Endothelial cell of hepatic sinusoid (primary cell): ENCODE results near the gene BAZ1B.
"Not testable (repeated sequence)": the region's sequence is repeated elsewhere in the genome, so short reads cannot be mapped to it uniquely, and the experiment has no call there.

Experiments used
- in situ Hi-C: cut with HindIII; loops from 2 replicates; pipeline ENCODE4 v1.10.0; 2017; ENCODE audit warnings: low sequenced_read_pairs

BAZ1B gene

DNA sequence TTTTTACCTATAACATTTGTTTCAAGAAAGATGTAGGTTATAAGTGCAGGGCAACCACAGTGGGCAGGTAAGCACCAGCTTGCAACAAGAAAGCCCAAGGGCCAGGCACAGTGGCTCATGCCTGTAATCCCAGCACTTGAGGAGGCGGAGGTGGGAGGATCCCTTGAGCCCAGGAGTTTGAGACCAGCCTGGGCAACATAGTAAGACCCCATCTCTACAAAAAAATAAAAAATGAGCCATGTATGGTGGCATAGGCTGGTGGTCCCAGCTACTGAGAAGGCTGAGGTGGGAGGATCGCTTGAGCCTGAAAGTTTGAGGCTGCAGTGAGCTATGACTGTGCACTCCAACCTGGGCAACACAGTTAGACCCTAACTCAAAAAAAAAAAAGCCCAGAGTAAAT, 22.6 kb upstream of the BAZ1B start:
- in situ Hi-C loops: no loop called here

DNA sequence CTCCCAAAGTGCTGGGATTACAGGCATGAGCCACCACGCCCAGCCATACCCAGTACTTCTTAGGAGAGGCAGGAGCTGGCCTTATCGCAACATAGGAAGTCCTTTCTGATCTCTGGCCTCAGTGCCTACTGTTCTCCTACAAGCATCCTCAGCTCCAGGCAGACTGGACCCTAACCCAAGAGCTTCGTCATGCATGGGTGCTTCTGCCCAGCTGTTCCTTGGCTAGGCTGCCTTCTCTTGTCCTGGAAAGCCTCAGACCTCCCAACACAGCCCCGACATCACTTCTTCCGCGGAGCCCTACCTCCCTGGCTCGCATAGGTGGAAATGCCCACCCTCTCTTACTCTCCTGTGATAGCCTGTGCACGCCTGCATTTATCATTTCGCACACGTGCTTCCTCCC, 19.6 kb upstream of the BAZ1B start:
- in situ Hi-C loops: no loop called here

DNA sequence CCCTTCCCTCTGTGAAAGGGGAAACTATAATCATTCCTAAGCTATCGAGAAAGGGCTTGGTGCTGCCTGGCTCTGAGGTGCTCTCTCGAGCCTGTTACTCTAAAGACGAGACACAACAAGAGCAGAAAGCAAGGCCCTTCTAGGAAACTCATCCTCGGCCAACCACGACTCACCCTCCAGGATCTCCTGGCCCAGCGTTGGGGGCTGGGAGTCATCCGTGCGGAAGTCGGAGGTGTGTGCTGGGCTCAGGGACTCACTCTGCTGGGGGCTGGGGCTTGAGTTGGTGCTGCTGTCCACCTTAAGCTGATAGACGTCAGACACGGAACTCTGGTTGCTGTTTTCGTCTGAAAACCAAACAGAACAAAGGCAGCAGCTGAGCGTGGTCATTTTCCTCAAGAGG, 17.6 kb upstream of the BAZ1B start:
- in situ Hi-C loops: no loop called here

DNA sequence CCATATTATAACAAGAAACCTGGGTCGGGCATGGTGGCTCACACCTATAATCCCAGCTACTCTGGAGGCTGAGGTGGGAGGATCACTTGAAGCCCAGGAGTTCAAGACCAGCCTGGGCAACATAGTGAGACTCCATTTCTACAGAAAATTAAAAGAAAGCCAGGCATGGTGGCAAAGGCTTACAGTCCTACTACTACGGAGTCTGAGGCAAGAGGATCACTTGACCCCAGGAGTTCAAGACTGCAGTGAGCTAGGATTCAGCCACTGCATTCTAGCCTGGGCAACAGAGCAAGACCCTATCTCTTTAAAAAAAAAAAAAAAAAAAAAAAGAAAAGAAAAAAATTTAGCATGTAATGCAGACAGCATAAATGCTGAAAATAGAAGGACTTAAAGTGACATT, 16.4 kb upstream of the BAZ1B start:
- in situ Hi-C loops: not testable (repeated sequence)

DNA sequence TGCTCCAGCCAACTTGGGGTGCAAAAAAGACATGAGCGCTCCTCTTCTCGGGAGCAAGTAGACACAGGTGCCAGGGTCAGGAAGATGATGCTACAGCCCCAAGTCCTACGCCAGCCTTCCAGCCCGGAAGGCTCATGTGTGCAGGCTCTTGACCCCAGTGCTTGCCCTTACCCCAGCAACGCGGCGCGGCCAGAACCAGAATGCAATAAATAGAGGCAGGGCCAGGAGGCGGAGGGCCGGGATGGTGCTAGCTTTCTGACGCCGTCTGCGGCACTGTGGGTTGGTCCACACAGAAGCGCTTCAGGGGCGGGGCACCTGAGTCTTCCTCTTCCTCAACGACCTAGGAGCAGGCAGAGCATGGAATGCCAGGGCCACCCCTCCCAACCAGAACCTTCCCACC, 15.0 kb upstream of the BAZ1B start:
- in situ Hi-C loops: no loop called here

DNA sequence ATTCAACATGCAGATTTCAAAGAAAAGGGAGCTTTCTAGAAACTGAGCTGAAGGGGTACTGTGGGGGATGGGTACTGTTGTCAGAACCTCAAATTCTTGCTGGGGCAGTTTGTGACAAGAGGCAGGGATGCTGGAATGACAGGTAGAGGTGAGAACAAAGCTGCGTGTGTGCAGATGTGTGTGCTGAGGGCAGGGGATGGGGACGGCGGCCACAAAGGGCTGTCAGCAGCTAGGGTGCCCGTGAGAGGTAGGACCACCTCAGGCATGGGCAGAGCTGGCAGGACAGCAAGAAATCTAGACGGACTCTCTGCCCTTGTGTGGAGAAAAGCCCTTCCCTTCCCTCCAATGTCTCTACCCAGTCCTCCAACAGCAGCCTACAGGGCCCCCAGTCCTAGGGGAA, 14.4 kb upstream of the BAZ1B start:
- in situ Hi-C loops: no loop called here

DNA sequence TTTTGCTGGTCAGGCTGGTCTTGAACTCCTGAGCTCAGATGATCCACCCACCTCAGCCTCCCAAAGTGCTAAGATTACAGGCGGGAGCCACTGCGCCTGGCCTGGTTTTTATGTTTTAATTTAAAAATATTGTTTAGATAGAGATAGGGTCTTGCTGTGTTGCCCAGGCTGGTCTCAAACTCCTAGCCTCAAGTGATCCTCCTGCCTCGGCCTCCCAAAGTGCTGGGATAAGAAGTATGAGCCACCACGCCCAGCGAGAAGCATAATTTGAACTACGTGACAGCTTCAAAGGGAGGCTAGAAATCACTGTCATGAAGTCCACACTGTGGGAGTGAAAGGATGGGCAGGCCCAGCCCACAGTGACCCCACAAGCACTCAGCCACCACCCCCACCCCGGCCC, 13.8 kb upstream of the BAZ1B start:
- in situ Hi-C loops: not testable (repeated sequence)

DNA sequence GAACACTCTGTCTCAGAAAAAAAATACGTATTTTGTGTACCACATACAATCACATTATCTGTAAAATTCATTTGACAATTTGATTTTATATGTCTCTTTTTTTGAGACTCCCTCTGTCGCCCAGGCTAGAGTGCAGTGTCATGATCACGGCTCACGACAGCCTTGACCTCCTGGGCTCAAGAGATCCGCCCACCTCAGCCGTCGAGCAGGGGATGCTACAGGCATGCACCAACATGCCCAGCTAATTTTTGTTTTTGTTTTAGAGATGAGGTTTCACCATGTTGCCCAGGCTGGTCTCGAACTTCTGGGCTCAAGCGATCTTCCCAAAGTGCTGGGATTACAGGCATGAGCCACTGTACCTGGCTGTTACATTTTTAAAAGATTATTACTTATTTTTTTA, 11.6 kb upstream of the BAZ1B start:
- in situ Hi-C loops: no loop called here

DNA sequence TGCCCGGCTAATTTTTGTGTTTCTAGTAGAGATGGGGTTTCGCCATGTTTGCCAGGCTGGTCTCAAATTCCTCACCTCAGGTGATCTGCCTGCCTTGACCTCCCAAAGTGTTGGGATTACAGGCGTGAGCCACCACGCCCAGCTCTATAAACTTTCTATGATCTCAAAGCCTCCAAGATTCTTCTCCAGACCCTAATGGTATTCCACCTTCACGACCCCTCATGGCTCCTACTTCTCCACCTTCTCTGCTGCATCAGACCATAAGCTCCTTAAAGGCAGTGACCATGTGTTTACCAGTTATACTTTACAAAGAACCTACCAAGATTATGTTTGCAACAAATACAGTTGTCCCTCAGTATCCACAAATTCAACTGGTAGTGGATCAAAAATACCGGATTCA, 10.1 kb upstream of the BAZ1B start:
- in situ Hi-C loops: no loop called here

DNA sequence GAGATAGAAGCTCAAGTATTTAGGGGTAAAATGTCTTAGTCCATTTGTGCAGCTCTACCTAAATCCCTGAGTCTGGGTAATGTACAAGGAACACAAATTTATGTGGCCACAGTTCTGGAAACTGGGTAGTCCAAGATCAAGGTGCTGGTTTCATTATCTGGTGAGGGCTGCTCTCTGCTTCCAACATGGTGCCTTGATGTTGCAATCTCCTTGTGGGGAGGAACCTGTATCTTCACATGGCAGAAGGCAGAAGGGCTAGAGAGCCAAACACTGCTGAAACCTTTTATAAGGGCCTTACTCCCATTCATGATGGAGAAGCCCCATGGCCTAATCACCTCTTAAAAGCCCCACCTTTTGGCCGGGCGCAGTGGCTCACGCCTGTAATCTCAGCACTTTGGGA, 8.7 kb upstream of the BAZ1B start:
- in situ Hi-C loops: no loop called here

DNA sequence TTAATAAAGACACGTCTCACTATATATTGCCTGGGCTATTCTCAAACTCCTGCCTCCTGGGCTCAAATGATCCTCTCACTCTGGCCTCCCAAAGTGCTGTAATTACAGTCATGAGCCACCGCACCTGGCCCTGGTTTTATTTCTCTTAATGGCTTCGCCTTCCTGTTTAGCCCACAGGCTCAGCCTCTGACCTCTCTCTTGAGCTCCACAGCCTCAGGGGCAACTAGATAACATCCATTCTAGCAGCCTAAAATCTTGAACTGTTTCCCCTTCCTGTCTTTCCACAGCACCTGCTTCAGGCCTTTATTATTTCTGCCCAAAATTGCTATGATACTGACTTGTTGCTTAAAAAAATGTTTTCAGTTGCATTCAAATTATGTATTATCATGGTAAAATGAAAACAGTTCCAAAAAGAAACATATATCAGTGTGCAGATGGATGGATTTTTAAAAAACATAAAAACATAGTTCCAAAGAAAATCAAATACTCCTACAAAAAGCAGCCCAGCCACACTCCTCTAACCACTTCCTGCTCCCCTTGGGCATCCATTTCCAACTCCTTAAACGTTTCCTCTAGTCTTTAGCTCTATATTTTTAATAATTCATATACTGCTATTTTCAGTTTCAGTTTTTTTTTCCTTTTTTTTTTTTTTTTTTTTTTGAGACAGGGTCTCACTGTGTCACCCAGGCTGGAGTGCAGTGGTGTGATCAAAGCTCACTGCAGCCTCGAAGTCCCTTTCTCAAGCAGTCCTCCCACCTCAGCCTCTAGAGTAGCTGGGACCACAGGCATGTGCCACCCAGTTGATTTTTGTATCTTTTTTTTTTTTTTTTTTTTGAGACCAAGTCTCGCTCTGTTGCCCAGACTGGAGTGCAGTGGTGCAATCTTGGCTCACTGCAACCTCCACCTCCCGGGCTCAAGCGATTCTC, 5.1 kb upstream of the BAZ1B start:
- in situ Hi-C loops: no loop called here

DNA sequence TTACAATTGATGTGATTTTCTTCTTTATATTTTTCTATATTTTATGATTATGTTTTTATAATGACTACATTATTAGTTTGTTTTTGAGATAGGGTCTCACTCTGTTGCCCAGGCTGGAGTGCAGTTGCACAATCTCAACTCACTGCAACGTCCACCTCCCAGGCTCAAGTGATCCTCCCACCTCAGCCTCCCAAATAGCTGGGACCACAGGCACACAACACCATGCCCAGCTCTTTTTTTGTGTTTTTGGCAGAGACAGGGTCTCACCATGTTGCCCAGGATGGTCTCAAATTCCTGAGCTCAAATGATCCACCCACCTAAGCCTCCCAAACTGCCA, 4.0 kb upstream of the BAZ1B start:
- in situ Hi-C loops: not testable (repeated sequence)

DNA sequence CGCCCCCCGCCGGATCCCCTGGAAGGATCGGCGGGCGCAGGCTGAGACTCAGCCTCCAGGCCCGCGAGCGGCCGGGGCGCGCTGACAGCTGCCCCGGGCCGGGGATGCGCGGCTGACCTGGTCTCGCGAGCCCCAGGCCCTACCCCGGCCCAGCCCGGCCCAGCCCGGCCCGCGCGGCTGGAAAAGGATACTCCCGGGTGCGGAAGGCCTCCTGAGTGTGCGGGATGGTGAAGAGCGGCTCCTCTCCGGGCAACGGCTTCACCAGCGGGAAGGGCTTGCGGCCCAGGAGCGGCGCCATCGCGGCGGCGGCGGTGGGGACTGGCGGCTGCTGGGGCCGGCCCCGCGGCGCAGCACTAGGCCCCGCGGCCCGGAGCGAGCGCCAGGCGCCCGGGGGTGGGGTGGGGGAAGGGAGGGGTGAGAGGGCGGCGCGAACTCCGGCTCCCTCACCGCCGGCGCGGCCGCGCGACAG, 423 bp downstream of the BAZ1B start:
- in situ Hi-C loops: loop anchor here (5.0 kb wide), 2 partner anchors 81 to 179 kb away; no protein-coding TSS in a partner anchor

DNA sequence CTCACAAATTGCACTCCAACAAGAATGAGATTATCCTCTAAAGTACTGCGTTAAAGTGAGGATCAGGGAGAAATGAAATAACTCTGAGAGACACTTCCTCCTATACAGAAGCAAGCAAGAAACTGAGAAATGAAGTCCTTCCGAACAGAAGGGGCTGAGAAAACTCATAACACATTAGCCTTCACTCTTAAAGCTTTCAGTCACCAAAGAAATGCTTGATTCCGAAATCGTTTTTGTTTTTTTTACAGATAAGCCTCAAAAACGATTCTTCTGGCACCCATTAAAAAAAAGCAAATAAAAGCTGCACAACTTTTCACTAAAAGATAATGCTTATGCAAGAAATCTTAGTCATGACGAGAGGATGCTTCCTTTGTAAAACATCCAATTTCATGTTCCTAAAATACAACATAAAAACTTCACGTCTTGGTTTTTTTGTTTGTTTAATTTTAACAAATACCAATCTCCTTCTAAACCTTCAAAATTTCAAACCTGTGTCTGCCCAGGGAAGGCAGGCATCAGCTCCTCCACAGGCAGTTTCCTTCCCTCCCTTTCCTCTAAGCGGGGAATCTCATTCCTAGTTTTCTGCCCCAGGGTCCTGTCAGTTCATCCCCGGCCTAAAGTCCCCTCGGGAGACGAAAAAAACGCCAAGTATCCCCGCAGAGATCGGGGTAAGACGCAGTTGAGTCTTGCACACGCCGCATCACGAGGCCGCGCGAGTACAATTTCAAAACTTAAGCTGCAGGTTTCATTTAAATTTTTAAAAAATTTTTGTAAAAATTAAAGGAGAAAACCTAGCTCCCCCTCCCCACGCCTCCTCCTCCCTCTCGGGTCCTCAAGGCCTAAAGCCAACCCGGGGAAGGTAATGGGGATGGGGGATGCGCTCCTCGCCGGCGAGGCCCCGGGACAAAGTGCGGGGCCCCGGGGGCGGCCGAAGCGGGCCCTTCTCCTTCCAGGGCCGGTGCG, 1.1 kb downstream of the BAZ1B start:
- in situ Hi-C loops: loop anchor here (5.0 kb wide), 2 partner anchors 81 to 179 kb away; no protein-coding TSS in a partner anchor

DNA sequence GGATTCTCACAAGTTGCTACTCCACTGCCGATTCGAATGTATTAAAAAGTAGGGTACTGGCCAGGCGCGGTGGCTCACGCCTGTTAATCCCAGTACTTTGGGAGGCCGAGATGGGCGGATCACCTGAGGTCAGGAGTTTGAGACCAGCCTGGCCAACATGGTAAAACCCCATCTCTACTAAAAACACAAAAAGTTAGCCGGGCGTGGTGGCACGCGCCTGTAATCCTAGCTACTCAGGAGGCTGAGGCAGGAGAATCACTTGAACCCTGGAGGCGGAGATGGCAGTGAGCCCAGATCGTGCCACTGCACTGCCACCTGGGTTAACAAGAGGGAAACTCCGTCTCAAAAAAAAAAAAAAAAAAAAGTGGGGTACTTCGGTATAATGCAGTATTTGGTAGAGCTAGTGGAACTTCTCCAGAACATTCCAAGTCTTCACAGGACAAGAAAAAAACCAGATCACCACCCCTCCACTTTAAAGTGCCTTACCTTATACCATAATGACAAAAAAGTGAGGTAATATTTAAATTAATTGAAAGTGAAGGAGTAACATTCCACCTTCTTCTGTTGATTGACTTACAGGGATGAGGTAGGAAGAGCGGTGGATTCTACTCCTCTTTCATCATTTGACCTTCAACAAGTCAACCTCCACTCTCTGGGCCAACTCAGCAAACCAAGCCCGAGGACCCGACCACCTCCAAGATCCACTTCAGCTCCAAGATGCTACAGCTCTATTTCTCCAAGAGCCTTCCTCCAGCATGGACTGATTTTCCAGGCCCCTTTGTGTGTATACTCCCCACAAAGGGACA, 2.0 kb downstream of the BAZ1B start:
- in situ Hi-C loops: loop anchor here (5.0 kb wide), 4 partner anchors 48 to 178 kb away; no protein-coding TSS in a partner anchor

DNA sequence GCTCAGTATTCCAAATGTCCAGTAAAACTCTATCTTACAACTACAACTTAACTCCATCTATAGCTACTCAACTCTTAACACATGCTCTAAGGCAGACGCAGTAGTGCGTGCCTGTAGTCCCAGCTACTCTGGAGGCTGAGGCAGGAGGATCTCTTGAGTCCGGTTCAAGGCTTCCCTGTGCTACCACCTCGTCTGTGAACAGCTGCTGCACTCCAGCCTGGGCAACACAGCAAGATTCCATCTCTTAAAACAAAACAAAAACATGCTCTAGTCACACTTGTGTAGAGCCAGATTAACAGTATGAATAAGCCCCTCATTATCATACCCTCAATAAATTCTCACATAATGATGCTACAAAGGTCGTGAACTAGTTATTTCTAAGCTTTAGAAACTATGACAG, 3.6 kb downstream of the BAZ1B start:
- in situ Hi-C loops: loop anchor here (5.0 kb wide), 2 partner anchors 46 to 76 kb away; no protein-coding TSS in a partner anchor

DNA sequence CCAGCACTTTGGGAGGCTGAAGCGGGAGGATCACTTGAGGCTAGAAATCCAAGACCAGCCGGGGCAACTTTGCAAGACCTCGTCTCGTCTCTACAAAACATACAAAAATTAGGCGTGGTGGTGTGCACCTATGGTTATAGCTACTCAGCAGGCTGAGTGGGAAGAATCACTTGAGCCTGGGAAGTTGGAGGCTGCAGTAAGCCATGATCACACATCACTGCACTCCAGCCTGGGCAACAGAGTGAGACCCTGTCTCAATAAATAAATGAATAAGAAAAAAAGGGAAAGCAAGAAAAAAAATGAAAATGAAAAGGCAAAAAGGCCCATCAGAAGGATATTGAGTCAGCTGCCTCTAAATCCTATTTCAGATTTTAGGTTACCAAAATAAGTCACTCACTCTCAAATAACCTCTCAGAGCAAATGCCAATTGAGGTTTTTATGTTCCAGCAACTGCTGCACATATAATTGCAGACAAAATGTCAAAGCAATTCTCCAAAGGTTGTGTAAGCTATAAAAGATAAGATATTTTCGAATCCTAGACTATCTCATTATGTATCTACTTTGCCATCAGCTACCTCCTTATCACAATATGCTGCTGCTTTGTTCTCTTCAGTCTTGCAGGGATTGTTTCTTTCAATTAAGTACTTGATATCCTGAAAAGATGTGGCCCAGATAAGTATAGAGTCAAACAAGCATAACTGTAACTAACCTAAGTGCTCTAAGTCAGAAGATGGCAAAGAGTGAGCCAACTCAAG, 4.7 kb downstream of the BAZ1B start:
- in situ Hi-C loops: loop anchor here (5.0 kb wide), 2 partner anchors 45 to 75 kb away; no protein-coding TSS in a partner anchor

DNA sequence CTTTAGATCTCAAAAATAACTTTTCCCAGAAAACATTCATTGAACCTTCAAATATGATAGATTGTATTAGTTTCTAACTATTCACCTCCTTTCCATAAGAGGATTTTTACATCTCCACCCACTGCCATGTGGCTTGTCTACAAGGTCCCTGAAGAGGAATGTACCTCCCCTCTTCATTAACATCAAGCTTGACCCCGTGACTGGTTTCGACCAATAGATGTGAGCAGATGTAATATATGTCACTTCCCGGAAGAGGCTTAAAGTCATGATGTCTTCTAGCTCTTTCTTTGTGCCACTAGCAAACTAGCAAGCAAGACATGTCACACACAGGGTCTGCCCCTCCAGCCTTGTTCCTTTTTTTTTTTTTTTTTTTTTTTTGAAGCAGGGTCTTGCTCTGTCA, 6.9 kb downstream of the BAZ1B start:
- in situ Hi-C loops: loop anchor here (5.0 kb wide), 2 partner anchors 43 to 73 kb away; no protein-coding TSS in a partner anchor

DNA sequence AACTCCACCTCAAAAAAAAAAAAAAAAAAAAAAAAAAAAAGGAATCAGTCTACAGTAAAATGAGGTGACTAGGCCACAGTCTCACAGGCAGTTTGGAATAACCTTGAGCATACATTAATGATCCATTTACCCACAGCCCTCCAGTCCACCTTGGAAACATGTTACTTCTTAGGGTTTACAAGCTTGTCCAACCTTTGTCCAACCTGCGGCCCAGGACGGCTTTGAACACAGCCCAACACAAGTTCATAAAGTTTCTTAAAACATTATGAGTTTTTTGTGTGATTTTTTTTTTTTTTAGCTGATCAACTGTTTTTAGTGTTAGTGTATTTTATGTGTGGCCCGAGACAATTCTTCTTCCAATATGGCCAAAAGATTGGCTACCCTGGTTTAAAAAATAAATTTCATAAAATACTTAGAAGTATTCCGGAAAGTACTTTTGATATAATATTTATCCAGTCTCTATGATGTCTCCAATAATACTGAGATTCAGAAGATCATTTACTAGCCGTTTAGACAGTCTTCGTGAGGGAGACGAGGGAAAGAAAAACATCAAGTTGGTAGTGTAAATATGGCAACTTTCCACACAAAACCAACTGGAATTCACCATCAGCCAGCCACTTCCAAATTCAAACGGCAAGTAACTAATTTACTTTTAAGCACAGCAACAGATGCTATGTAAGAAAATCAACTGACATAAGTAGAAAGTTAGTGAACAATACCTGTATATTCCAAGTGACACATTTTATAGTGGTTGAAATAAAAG, 9.9 kb downstream of the BAZ1B start:
- in situ Hi-C loops: no loop called here
